ENCODE data around the gene DOCK4.

DNA sequence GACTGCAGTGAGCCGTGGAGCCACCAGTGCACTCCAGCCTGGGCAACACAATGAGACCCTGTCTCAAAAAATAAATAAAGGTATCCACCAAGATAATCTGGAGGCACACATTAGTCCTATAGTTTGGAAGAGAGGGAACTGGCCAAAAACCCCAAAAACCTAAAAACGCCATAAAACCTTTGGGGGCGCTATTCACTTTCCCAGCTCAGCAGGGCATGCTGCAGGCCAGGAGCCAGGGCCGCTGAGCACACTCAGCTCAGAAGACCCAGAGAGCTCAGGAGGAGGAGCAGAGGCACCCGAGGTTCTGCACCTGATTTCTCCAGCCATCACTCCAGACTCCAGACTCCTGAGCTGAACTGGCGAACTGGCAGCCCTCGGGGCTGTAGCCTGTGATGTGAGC is 476.7 kb downstream of the DOCK4 start:
- TF ChIP-seq EZH2 (IDR thresholded peaks at IDR 0.05; ENCODE audit: insufficient read depth, poor library complexity, severe bottlenecking) = no peak
- TF ChIP-seq EZH2phosphoT487 (IDR thresholded peaks at IDR 0.05; ENCODE audit: insufficient read depth, low read depth) = no peak
